GM18873 (cell line): ENCODE measurements around the gene DNLZ.
"Not testable (repeated sequence)": the region's sequence is repeated elsewhere in the genome, so short reads cannot be mapped to it uniquely, and the experiment has no call there.

Source experiments
- ATAC-seq: cut with Tn5 transposase; IDR thresholded peaks from one replicate; pipeline ENCODE4 v1.9.1; 2021; ENCODE audit warnings: mild to moderate bottlenecking, moderate library complexity, moderate number of reproducible peaks; ENCODE audit not compliant: unreplicated experiment, low FRiP score

The DNLZ gene

DNA sequence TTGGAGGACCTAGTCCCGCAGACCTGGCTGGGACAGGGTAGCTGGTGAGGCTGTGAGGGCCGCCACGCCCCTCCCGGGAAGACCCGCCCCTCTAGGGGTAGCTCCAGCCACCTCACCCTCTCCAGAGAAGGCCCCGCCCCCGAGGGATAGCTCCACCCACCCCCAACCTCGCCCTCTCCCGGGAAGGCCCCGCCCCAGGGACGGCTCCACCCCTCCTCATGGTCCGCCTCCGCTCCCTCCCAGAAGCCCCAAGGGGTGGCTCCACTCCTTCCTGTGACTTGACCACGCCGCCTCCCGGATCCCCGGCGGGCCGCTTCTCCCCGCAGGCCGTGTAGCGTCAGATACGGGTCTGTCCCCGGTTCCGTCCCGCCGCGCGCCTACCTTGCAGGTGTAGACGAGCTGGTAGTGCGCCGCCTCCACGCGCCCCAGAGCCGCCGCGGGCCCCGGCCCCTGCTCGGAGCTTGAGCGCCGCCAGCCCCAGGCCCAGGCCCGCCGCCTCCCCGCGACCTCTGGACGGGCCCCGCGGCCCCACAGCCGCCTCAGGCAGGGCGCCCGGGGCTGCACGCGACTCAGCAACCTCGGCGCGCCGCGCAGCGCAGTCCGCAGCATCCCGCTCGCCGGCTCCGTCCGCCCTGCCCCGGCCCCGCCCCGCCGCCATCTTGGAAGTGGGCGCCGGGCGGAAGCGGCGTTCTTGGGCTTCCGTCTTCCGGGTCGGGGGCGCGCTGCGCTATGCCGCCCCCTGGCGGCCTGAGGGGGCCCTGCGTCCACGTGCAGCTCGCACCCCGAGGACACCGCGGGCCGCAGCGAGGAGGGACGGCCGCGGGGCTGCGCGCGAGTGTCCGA lies at the start of gene DNLZ:
Gene DNLZ (minus strand): TSS at position 639 of the 843 bp plus-strand sequence. CDS start 30 bp downstream, at position 609.
- ATAC-seq, result peak; percentile 47

DNA sequence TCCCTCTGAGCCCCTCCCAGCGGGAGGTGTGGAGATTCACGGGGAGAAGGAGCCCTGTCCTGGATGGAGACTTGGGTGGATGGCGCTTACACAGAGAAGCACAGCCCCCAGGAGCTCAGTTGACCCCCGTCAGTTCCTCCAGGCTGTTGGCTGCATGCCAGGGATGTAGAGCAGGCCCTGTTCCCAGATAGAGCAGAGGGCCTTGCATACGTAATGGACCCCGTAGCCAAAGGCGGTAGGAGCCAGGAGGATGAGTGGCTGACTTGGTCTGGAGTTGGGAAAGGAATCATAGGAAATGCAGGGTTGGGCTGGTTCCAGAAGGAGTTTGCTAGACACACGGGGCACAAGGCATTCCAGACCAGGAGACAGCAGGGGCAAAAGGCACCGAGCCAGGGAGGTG lies 49.4 kb upstream of the DNLZ start:
- no peak for ATAC-seq

DNA sequence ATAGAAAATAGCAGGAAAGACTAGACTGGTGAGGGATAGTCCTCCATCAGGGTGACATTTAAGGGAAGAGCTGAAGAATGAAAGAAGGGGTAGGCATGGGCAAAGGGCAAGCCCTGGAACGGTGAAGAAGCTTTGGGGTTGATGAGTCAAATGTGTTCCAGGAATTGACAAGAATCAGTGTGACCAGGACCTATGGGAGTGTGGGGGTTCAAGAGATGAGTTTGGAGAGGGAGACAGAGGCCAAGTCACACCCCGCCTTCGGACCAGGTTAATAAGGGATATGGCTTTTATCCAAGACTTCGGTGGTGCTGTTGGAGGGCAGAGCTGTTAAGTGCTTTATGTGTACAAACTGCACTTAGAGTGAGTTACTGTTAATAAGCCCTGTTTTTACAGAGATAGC lies 47.8 kb upstream of the DNLZ start:
- ATAC-seq, result no peak

DNA sequence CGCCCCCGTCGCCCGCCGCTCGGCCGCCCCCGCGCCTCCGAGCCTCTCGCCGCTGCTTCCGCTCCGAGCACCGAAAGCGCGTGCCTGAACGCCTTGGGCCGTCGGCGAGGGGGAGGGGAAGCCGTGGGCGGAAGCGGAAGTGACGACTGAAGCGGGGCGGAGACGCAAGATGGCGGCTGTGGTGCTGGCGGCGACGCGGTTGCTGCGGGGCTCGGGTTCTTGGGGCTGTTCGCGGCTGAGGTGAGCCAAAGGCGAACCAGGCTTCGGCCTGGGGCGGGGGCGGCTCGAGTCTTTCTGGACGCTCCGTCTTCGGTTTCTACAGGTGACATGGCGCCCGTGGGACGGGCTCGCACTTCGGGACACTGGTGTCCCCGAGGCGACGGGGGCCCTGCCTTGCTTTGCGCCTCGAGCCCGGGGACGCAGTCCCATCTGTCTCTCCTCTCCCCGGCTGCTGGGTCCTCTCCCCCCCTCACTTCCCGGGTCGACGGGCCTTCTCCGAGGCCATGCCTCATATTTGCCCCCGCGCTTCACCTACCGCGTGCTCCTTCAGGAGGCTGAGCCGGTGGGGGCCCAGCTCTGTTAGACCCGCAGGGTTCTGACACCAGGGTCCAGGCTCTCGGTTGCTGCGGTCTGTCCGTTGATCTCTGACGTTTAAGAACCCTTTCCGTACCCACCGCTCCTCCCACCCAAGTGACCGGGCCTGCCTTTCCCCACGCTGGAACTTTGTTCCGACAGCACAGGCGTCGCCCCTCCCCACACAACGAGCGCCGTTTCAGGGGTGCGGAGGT lies 47.1 kb upstream of the DNLZ start, which contains the start of the genes ENTR1 and PMPCA:
Gene ENTR1 (minus strand): TSS at position 115 of the 788 bp plus-strand sequence. CDS start 217 bp downstream, outside the sequence.
Gene PMPCA (plus strand): TSS at position 159 of the 788 bp plus-strand sequence. CDS start 11 bp downstream, at position 170.
- peak; percentile 57 for ATAC-seq

DNA sequence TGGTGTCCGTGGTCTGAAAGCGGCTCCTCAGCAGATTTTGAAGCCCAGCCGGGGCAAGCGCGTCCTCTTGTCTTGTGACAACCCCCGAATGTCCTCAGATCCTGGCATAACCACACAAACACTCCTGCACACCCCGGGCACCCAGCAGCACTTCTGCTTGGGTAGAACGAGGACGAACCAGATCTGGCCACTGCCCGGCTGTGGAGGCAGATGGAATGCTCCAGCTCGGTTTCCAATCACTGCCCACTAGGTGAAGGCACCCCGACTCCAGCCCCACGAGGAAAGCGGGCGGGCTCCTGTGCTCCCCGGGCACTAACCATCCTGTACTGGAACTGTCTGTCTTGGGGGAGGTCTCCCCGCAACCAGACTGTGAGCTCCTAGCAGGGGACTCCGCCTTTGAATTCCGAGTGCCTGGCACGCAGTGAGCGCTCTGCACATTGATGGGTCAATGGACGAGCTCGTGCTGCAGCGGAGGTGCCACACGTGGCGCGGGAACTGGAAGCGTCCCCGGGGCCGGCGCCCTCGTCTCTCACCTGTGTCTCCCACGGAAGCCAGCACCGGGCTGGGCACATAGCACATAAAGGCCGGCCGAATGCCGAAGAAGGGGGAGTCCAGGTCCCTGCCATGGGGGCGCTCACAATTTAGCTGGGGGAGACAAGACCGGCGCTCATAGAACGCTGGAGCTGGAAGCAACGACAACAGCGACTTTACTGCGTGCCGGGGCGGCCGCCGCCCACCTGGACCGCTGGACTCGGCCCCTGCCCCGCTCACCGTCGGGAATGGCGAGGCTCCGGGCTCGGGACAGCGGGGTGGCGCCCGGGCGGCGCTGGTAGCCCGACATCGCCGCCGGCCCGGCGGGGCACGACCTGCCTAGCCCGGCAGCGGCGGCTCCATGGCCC lies 46.3 kb upstream of the DNLZ start:
- ATAC-seq, result no peak

DNA sequence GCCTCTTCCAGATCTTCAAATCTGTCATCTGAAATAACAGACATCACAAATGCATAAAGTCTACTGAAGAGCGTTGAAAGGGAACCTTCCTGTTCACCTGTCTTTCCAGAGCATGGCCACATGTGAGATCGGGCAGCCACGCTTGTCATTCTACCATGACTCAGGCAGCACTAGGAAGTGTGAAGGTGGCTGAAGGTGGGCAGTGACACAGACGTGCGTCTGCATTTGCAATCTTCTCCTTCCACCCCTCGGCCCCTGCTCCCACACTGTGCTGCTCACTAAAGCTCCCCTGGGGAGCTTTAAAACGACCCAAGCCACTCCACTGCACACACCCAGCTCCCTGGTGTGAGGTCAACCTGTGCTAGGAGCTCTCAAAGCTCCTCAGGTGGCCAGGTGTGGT lies 44.4 kb upstream of the DNLZ start:
- no peak for ATAC-seq

DNA sequence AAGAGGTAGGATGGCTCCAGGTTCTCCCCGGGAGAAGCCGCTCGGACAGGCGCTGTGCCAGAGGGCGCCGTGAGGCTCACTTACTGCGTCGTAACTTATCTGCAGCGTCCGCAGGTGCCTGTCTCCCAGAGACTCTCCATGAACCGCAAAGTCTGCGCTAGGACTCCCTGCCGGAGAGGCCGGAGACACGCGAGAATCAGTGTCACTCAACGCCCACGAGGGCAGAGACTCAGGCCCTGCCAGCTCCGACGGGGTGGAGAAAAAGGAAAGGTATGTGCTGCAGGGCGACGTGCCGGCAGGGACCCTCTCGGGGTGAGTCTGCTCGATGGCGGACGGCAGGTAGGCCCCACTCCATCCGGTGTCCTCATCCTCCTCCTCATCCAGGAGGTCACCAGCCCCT lies 43.5 kb upstream of the DNLZ start:
- ATAC-seq, result not testable (repeated sequence)

DNA sequence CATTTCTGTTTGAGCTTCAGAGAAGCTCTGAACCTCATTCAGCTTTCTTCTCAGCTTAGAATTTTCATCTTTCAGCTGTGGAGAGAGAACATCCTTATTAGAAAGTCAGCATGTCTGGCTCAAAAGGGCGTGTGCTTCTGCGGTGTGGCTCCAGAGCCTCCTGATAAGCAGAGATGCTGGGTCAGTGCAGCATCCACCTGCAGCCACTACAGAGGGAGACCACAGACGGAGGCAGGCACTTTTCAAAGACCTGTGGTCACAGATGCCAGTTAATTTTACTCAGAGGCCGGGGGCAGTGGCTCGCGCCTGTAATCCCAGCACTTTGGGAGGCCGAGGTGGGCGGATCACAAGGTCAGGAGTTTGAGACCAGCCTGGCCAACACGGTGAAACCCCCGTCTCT lies 42.4 kb upstream of the DNLZ start:
- not testable (repeated sequence) for ATAC-seq

DNA sequence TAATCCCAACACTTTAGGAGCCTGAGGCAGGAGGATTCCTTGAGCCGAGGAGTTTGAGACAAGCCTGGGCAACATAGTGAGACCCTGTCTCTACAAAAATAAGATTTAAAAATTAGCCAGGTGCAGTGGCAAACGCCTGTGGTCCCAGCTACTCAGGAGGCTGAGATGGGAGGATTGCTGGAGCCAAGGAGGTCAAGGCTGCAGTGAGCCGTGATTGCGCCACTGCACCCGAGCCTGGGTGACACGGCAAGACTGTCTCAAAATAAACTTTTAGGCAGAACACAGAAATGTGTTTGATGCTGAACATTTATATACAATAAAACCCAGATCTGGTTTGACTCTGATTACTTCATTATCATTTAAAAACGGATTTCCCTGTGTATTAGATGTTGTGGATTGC lies 41.9 kb upstream of the DNLZ start:
- ATAC-seq, result no peak

DNA sequence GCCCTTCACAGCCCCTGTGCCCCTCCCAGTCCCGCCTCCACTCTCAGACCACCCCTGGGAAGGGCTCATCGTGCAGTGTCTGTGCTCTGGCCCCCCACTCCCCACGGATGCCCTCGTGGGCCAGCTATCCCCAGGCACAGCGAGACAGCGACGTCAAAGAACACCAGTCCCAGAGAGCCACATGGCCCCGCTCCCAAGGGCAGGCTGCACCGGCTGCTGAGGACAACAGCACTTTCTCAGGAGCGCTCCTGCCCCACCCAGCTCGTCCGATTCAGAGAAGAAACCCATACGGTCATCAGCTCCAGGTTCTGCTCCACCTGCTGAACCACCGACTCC lies 41.2 kb upstream of the DNLZ start:
- no peak for ATAC-seq

DNA sequence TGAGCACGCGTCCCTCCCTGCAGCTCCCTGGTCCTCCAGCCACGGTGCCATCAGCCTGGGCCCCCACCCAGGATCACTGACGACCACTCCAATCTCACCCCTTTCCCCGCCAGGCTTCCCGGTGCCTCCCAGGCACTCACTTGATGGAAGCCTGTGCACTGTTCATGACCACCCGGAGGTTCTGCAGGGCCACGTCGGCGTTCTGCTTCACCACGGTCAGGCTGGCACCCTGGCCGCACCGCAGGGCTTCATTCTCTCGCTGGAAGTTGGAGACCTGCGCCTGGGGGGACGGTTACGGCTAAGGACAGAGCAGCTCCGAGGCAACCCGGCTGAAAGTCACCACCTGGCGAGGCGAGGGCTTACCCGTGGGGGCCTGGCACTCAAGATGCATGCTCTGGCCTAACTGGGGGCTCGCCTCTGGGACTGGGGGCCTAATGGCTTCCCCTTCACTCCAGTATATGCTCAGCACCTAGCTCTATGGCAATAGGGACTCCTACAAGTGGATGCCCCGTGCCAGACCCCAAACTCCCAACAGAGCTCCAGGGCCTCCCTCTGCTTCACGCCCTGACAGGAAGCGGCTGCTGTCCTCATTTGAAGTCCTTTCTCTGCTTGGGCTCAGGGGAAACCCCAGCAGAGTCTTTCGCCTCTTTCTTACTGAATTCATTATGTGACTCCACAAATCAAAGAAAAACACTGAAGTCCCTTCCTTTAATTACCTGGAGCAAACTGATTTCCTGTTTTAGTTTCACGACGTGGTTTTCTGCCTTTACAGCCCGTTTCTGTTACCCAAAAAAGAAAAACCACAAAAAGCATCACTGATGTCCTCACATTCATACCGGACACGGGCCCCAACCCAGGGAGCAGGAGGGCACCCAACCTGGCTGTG lies 40.6 kb upstream of the DNLZ start:
- no peak for ATAC-seq

DNA sequence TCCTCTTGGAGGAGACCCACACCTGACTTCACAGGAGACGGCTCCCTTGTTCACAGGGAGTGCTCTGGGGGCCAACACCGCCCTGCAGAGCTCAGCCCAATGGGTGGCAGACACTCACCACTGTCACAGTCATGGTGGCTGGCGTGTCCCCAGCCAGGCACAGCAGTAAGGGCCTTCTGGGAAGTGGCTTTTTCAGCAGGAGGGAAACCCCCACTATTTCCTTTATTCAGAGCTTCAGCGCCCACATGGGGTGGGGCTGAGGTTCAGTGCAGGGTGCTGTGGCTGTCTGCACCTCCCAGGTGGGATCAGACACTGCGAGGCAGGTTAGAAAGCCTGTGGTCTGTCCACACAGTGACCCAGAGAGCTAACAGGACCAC lies 40.0 kb upstream of the DNLZ start:
- ATAC-seq, result no peak

DNA sequence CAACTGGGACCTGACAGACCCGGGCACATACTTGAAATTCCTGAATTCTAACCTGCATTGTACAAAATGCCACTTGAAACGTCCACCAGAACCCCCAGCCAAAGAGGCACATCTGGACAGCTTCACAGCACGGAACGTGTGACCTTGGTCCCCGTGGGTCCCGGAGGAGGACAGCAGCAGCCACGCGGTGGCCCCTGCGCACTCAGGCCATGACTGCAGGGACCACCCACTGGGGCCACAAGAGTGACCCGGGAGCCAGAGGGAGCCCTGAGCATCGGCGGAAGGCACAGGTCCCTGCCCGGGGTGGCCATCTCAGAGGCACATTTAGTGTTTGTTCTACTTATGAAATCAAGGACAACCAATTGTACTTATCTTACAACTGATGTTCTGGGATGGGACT lies 38.5 kb upstream of the DNLZ start:
- ATAC-seq, result no peak

DNA sequence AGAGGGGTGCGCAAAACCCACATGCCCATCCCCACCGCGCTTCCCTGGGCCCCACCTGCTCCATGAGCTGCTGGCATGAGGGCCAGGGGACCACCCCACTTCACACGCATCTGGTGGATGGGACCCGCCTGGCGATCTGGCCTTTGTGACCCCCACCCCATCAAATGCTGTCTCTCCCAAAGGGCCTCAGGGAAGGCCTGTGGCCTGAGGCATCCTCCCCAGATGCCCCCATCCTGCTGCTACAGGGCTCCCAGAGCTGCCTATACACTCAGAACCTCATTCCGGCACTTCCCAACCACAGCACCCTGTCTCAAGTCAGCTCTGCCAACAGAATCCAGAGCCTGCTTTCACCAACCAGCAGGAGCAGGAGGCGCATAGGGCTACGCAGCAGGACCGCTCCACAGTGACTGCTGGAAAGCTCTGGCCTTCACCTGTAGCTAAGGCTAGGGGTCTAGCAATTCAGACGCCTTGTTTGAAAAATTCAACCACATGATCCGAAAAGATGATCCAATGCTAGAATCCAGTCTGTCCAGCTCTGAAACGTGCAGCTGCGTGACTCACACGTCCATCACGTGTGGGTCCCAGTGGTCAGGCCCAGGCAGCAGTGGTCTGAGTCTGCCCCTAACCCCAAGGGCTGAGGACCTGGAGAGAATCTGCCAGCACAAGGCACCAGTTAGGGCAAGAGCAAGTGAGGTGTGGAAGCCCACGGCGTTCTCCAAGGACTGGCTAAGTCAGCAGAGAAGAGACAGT lies 37.8 kb upstream of the DNLZ start:
- ATAC-seq, result no peak

DNA sequence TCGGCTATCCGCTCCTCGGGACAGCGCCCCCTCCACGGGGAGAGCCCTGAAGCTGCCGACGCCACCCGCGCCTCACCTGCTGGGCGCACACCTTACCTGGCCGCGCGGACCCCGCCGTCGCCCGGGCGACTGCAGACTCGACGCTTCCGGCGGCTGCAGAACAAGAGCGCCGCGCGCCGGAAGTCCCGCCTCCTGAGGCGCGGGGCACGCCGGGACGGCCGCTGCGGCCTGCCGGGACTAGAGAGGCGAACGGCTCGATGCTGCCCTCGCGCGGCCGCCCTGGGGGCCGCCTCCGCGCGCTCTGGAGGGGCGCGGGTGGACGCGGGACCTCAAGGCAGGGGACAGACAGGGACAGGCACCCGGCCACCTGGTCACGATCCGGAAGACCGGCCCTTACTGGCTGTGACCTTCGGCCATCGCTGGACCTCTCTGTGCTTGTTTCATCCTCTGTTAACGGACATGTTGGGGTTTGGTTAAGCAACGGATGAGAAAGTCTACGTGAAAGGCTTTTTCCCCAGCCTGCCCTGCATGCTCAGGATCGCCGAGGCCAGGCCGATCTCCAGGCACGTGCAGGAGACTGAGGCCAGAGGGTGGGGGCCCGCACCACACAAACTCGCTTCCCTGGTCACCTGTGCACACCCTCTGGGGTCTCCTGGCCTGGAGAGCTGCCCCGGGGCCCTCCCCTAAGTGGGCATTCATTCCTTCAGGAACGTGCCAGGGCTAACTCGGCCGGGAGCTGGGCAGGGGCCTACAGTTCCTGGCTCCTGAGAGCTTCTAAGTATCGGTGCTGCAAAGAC lies 36.7 kb upstream of the DNLZ start, which contains the start of gene SNAPC4:
Gene SNAPC4 (minus strand): TSS at position 133 of the 797 bp plus-strand sequence. CDS start 1,742 bp downstream, outside the sequence.
- no peak for ATAC-seq

DNA sequence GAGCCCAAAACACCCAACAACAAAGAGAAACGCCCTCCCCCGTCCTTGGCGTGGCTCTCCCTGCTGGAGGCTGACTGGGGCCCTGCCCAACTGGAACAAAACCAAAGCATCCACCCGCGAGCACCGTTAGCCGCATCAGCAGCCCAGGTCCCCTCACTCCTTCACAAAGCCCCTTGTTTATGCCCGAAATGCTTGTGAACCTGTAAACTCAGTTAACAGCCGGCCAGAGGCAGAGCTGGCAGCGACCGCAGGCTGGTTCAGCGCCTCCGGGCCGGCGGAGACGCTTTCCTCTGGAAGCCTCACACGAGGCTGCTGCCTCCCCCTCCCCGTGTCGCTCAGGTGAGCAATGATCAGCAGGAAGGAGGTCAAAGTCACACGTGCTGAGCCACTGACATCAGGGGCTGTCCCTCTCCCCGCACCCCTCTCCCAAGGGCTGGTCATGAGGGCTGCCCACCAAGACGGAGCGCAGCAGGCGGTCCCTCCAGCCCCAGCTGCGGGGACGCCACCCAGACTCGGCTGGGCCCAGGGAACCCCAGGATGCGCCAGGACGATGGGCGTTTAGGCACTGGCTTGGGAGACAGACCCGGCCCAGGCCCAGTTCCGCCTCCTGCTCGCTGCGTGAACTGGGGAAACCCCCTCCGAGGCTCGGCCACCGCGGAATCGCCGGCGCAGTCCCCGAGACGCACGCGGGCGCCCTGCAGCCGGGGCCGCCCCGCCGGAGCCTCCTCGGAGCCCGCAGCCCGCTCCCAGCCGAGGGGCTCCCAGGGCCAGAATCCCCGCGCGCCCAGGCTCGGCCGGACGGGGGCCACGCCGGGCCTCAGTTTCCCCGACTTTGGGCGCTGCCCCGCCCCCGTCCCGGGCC lies 35.9 kb upstream of the DNLZ start:
- ATAC-seq, result no peak

DNA sequence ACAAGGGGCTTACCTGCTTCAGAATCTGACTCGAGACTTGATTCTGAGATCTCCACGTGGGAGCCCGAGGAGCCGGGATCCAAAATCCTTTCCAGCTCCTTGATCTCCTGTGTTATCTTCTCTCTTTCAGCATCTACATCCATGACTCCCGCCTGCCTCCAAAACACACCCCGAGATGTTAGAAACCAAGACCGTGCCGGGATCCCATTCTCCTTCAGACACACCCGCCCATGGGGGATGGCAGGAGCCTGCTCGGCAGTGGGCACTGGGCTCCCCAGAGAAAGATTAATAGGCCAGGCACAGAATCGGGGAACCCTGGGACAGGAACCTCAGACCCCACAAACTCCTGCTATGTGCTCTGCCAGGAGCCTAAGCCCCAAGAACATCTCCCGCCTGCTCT lies 34.7 kb upstream of the DNLZ start:
- no peak for ATAC-seq
